Stimulated activated CD4-positive, alpha-beta T cell treated with anti-CD3 and anti-CD28 coated beads, TNF-alpha, amount 100 ng/mL, for 1 hour (primary cell): ENCODE data around the gene FBRSL1.

Experiments
- DNase-seq, 3 donors: peaks; one replicate each; pipeline ENCODE4 v3.0.0-alpha.2; 2020; ENCODE audit warnings: low read depth in 3 of 3, low spot score in 1 of 3

FBRSL1 gene

GRCh38 chr12:132538663-132538990, 48.7 kb downstream of the FBRSL1 start:
- no peak for DNase-seq

- no peak for DNase-seq
Observed at GRCh38 chr12:132539016-132539773, 49.2 kb downstream of the FBRSL1 start.

- no peak for DNase-seq
Observed at GRCh38 chr12:132540436-132540835, 50.5 kb downstream of the FBRSL1 start.

- DNase-seq = no peak
Observed at GRCh38 chr12:132541200-132541599, 51.2 kb downstream of the FBRSL1 start.

GRCh38 chr12:132541996-132542395, 52.0 kb downstream of the FBRSL1 start:
- DNase-seq = no peak

GRCh38 chr12:132542661-132543060, 52.7 kb downstream of the FBRSL1 start:
- no peak for DNase-seq

- DNase-seq = no peak
Observed at GRCh38 chr12:132543298-132544079, 53.5 kb downstream of the FBRSL1 start.

- DNase-seq = no peak
Observed at GRCh38 chr12:132544080-132544397, 54.1 kb downstream of the FBRSL1 start.

GRCh38 chr12:132544498-132544897, 54.5 kb downstream of the FBRSL1 start:
- no peak for DNase-seq

GRCh38 chr12:132545164-132545953, 55.4 kb downstream of the FBRSL1 start:
- DNase-seq = no peak

- no peak for DNase-seq
Observed at GRCh38 chr12:132545955-132546354, 56.0 kb downstream of the FBRSL1 start.

GRCh38 chr12:132546647-132547046, 56.7 kb downstream of the FBRSL1 start:
- no peak for DNase-seq

GRCh38 chr12:132547205-132547740, 57.3 kb downstream of the FBRSL1 start:
- no peak for DNase-seq

- DNase-seq = no peak
Observed at GRCh38 chr12:132548430-132549058, 58.6 kb downstream of the FBRSL1 start.

- DNase-seq = no peak
Observed at GRCh38 chr12:132549059-132549458, 59.1 kb downstream of the FBRSL1 start.

- no peak for DNase-seq
Observed at GRCh38 chr12:132550014-132550802, 60.3 kb downstream of the FBRSL1 start.

GRCh38 chr12:132550830-132551640, 61.1 kb downstream of the FBRSL1 start:
- no peak for DNase-seq

GRCh38 chr12:132551641-132552031, 61.7 kb downstream of the FBRSL1 start:
- DNase-seq = no peak

GRCh38 chr12:132554845-132555630, 65.1 kb downstream of the FBRSL1 start:
- DNase-seq = no peak
